Measurements from ENCODE around the gene RPH3AL.
A peak's percentile ranks its signal among the peaks of the same experiment; 100 is the strongest.
"Not testable (repeated sequence)": the region's sequence is repeated elsewhere in the genome, so short reads cannot be mapped to it uniquely, and the experiment has no call there.

Gene RPH3AL

DNA sequence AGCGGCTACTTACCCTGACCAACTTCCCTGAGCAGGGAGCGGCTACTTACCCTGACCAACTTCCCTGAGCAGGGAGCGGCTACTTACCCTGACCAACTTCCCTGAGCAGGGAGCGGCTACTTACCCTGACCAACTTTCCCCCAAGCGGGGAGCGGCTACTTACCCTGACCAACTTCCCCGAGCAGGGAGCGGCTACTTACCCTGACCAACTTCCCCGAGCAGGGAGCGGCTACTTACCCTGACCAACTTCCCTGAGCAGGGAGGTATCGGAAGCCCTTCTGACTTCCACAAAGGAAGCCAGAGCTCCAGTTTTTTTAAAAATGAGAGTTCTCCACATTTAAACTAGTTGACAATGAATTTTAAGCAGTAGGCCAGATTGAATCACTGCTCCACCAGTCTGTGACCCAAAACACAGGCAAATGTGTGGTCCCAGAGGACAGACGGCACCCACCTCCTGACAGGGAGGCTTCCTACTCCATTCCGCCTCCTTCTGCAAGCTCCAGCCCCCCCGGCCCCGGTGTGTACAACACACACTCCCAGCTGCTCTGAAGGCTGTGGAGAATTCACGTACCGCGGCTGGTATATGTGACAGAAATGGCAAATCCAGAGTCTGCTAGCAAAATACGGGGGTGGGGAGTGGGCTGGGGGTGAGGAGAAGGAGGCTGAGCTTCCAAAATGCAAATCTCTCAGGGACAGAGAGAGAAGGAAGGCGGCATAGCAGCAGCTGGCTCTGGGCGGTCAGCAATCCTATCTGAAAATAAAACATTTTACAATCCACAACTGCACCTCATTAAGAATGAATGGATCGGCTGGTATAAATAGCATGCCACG lies 118.2 kb downstream of the RPH3AL start:
- DNase-seq, result peak; percentile 14

DNA sequence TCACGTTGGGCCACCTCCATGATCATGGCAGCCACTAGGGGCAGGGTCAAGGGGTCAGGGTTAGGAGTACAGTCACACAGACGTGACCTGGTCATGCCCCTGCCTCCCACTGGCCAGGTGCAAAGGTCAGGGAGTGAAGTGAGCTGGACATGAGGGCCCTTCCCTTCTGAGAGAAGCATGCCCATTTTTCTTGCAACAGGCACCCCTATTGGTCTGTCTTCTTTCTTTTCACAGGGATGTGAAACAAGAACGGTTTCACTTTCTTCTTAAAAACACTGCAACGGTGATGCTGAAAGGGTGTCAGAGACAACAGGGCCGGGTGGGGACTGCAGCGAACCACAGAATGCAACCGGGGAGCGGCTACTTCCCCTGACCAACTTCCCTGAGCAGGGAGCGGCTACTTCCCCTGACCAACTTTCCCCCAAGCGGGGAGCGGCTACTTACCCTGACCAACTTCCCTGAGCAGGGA lies 119.1 kb downstream of the RPH3AL start:
- no peak for DNase-seq

GRCh38 chr17:231966-232807 lies 120.4 kb downstream of the RPH3AL start:
- no peak for DNase-seq

- no peak for DNase-seq
Observed at GRCh38 chr17:231191-231965, 121.2 kb downstream of the RPH3AL start.

GRCh38 chr17:230395-230770 lies 122.2 kb downstream of the RPH3AL start:
- no peak for DNase-seq

- no peak for DNase-seq
Observed at GRCh38 chr17:229709-230394, 122.8 kb downstream of the RPH3AL start.

GRCh38 chr17:228951-229708 lies 123.5 kb downstream of the RPH3AL start:
- DNase-seq, result no peak

DNA sequence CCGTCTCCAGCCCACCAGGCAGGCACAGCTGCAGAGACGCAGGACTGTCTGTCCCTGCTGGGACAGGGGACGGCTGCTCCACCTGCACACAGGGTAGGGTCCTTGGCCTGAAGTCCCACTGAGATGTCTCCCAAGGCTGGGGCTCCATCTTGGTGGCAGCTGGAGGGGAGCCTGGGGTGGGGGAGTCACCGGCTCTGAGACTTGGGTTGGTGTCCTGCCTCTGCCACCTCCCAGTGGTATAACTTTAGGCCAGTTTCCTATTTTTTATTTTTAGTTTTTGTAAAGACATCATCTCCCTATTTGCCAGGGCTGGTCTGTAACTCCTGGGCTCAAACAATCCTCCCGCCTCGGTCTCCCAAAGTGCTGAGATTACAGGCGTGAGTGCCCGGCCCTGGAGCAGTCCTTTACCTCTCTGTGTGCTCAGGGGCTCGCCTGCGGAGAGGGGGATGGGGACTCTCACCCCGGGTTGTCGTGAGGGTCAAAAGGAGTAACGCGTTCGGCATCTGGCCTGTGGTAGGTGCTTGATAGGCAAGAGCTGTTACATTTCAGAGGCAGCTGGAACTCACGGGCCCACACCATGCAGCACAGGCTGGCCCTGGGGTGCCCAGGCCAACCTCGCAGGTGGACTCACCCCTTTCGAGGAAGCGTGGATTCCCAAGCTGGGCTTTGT lies 124.5 kb downstream of the RPH3AL start:
- no peak for DNase-seq

DNA sequence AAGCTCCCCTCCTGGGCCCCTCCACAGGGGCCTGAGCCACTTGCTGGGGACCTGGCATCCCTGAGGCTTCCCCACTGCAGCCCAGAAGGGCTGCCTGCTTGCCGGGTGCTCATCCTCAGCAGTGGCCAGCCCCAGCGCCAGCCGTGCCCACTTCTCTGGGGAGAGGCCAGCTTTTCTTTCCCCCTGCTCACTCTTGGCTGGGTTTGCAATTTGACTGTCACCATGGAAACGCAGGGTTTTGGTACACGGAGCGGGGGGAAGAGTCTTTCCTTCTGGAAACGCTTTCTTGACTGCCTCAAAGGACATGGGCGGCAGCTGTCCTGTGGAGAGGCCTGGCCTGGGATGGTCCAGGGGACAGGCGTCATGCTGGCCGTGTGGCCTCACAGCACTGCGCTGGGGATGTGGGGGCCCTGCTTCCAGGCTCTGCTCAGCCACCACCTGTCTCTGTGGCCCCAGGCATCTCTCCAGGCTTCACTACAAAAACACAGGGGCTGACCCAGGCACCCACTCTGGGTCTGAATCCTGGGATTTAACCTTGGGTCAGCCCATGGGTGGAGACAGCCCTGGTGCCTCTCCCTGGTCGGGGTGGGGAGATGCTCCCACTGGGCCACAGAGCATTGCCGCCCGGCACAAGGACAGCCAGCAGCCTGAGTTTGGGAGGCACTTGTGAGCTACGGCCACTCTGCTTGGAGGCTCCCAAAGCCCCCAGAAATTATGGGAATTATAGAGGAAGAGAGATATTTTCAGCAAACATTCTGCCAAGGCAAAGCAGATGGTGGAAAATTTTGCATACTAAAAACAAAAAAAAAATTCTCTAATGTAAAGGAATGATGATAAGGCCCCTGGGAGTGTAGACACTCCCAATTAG lies 125.3 kb downstream of the RPH3AL start:
- no peak for DNase-seq

DNA sequence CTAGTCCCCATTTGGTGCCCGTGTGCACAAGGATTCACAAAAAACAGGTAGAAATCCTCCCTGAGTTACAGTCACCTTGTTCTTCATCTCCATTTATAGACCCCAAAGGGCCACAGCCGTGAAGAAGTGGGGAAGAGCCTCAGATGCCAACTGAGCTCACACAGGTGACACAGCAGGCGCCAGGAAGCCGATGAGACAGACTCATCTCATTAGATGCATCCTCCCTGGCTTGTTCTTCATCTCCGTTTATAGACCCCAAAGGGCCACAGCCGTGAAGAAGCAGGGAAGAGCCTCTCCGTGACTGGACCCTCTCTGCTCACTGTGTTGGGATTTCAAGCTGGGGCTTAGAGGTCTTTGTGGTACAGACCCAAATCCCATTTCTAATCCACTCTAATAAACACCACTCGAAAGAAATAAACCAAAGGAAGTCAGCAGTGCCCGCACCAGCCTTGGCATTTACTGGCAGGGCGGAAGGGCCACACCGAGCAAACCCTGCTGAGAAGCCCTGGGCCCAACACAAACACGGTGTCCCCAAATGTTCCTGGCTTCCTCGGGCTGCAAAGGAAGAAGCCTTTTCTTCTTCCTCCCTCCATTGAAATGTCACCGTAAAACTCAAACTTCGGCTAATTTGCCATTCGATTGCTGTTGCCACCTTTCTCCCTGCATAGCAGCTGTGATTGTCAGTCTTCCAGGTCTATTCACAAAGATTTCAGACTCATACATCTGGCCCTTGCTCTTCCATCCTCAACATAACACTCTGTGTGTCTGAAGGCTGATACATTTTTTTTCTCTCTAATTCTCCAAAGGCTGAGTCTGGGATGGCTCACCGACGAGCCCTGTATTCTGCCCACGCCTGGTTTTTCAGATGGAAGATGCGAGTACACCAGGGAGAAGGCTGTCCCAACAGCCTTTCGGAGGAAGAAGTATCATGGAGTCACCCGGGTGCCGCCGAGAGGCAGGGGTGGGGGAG lies 126.2 kb downstream of the RPH3AL start:
- DNase-seq, result no peak

- DNase-seq, result no peak
Observed at GRCh38 chr17:225551-225950, 127.1 kb downstream of the RPH3AL start.

- DNase-seq, result not testable (repeated sequence)
Observed at GRCh38 chr17:224576-224975, 128.0 kb downstream of the RPH3AL start.

DNA sequence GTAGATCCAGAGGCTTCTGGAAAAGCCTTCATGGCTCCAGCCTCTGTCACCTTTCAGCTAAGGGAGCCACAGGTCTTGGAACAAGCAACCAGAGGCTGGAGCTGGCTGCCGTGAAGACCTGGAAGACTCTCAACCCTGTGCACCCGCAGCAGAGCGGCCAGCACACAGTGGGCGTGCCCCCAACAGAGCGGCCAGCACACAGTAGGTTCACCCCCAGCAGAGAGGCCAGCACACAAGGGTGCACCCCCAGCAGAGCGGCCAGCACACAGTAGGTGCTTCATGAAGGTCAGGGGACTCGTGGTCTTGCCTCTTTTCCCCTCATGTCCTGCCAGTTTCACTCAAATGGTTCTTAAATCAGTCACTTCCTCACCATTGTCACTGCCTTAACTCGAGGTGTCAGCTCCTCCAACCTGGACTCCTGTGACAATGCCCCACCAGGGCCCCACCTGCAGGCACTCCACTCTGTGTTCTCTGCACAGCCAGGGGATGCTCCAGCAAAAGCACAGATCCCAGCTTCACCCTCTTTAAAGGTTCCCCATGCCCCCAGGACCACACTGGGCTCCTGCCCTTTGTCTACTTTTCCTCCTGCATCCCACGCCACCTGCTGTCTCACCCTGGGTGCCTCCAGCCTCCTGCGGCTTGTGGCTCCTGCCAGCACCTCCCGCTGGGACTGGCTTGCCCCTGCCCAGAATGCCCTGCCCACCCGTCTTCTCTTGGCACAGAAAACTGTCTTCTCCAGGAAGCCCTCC lies 128.7 kb downstream of the RPH3AL start:
- DNase-seq, result no peak

GRCh38 chr17:222172-222571 lies 130.4 kb downstream of the RPH3AL start:
- no peak for DNase-seq

DNA sequence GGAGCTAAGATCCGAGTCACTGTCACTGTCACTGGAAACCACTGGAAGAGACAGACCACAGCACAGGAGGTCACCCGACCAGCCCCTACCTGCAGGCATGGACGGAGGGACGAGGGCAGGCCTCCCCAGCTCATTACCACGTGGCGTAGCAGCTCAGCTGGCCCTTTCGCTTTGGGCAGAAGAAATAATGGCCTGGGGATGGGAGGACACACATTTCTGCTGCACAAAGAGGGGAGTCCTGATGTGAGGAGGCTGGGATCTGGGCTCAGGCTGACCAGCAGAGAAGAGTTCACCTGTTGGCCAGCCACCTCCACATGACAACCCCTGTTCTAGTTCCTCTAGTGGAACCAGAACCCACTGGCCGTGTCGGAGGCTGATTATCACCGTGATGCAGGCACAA lies 132.9 kb downstream of the RPH3AL start:
- DNase-seq, result no peak

DNA sequence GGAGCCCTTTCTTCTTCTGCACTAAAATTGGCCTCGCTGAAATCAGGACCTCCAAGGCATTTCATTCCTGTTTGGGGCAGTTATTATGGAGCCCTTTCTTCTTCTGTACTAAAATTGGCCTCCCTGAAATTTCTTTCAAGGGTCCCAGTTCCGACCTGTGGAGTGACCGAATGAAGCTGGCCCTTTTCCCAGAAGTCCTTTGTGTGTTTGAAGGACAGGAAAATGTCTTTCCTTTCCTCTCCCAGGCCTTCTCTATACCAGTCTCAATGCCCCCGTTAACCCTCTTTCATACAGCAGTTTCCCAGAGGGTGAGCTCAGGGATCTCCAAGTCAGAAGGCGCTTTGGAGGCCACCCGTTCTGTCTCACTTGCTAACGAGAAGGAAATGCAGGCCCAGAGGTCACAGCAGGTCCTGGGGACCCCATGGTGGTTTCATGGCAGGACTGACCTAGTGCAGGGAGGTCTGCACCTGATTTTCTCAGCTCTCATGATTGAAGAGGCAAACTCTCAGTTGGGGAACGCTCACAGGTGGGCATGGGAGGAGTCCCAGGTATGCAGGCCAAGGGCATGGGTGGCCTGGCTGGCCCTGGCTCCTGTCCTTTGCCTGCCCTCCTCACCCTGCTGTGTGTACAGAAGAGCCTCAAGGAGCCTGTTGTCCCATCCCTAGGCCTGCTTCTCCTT lies 134.0 kb downstream of the RPH3AL start:
- no peak for DNase-seq

DNA sequence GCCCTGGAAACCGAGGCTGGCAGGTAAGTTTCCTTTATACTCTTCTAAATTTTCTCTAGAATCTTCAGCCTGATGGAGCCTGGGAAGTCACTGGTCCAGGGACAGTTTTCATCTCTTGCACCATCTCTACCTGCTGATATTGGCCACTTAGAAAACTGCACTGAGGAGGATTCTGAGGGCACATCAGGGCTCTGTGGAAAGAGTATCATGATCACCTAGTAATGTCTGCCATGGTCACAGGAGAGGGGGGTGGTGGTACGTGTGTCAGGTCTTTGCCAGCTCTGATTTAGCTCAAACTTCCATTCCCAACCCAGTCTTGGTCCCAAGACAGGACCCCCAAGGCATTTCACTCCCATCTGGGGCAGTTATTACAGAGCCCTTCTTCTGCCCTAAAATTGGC lies 136.0 kb downstream of the RPH3AL start:
- DNase-seq, result no peak
